Adrenal gland (tissue), 12 donors: ENCODE results near the gene KCNA5. TPM values are rescaled to one million over a fixed set of nuclear protein-coding genes. Genes with fewer than 3 reads are reported as not detected.

Experiments
- DNase-seq, 7 donors: peaks; one replicate each; pipeline ENCODE4 v3.0.0-alpha.2; 2019 to 2020
- H3K27ac ChIP-seq, 5 donors: fragments of 200-600 bp; sonication (generic) in 4 of 5; 1 replicate in 3 of 5; 2 replicates in 2 of 5; pipeline versions ENCODE4 v1.5.1 to v1.8.0; 2016 to 2020; ENCODE audit warnings: mild to moderate bottlenecking in 1 of 5
- H3K27me3 ChIP-seq: fragments of 200-600 bp; 2 replicates; pipeline ENCODE4 v1.8.0; 2021
- H3K36me3 ChIP-seq, 2 donors: fragments of 200-600 bp; replicated peaks in 1 of 2; 1 replicate in 1 of 2; 2 replicates in 1 of 2; pipeline versions ENCODE4 v1.5.1 to v1.8.0; 2018 to 2022
- H3K4me1 ChIP-seq, 2 donors: fragments of 200-600 bp; replicated peaks in 1 of 2; 1 replicate in 1 of 2; 2 replicates in 1 of 2; pipeline versions ENCODE4 v1.5.1 to v1.8.0; 2018 to 2021
- H3K4me3 ChIP-seq, 4 donors: fragments of 200-600 bp; sonication (generic) in 3 of 4; one replicate each; pipeline ENCODE4 v1.5.1; 2016 to 2018
- H3K9me3 ChIP-seq, 3 donors: fragments of 200-600 bp; sonication (generic) in 1 of 3; replicated peaks in 1 of 3; 1 replicate in 2 of 3; 2 replicates in 1 of 3; pipeline versions ENCODE4 v1.5.1 to v1.8.0; 2016 to 2021
- POLR2A ChIP-seq, 2 donors: fragments of 450-650 bp; IDR thresholded peaks; one replicate each; pipeline ENCODE4 v1.6.1; 2017; ENCODE audit warnings: antibody characterized with exemption in 2 of 2, mild to moderate bottlenecking in 2 of 2, moderate library complexity in 1 of 2
- WGBS, 4 donors: extraction: QIAGEN DNeasy Blood & Tissue Kit in 2 of 4; methylation state at CpG; one replicate each; pipeline versions ENCODE4 v1.1.5 to v1.1.7; 2013 to 2017; 5-methylcytosine and 5-hydroxymethylcytosine counted together
- intact Hi-C, 2 donors: fragments of 100-400 bp; cut with DNase I; formaldehyde crosslinking; loops; one replicate each; pipeline versions ENCODE4 v1.14.1 to v1.15.0; 2022 to 2023
- polyA plus RNA-seq, 3 donors: library from polyadenylated mRNA; stranded (reverse); fragments of 200-250 nt in 2 of 3; fragments of 350-450 nt in 1 of 3; fragmentation: Illumina TruSeq in 1 of 3; extraction: RNeasy Lipid Tissue Mini Kit (QIAGEN cat#74804) in 1 of 3; gene quantifications; one replicate each; pipeline ENCODE4 v1.2.3, GENCODE V29; 2013 to 2014
- total RNA-seq, 9 donors: library from RNA; depleted of rRNA in 4 of 9; stranded (reverse); fragments of >200 nt in 4 of 9; fragments of 120-200 nt in 1 of 9; fragmentation: NEBNext Ultra II Directional in 1 of 9; extraction: Animal tissue kit (Norgen Biotek cat#: 25700) in 1 of 9; gene quantifications; one replicate each; pipeline versions ENCODE4 v1.1.0 to v1.2.4, GENCODE V29; 2013 to 2023
- TF ChIP-seq, protein P1 (sequence below), 6 experiments: fragments of 450-650 bp in 4 of 6; fragments of 200-600 bp in 2 of 6; sonication (generic) in 1 of 6; IDR thresholded peaks; 1 replicate in 5 of 6; 2 replicates in 1 of 6; pipeline versions ENCODE4 v1.5.1 to v1.8.0; 2016 to 2021; ENCODE audit warnings: antibody characterized with exemption in 6 of 6, mild to moderate bottlenecking in 2 of 6, moderate library complexity in 1 of 6
- donor health status: healthy with polysubstance abuse.
- donor health status: Bipolar disorder and iron deficiency.
- donor health status: DM: yes; HTN: yes; CAD: no.
- donor health status: DM: no; HTN: no; CAD: no.
- donor health status: DM: no; HTN: no; CAD: no.
- donor health status: DM: yes; HTN: yes; CAD: no.

Gene KCNA5
- total and polyA plus RNA-seq, 12 donors = 0.07 to 0.98 (median 0.23) TPM; not detected in 4

DNA sequence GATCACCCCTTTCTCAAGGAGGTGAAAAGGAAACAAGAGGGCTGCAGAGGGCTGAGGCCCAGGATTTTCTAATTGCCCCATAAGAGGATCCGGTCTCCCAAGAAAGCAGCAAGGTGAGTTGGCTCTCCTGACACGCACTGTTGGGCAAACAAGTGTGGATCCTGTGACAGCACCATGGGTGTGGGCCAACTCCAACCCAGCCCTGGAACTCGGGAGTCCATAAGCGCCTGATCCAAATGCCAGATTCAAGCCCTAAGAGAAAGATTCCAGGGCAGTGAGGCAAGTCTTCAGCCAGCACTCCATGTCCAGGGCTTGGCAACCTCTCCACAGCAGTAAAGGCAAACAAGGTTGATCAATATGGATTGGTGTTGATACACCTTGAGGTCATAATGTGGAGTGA lies 33.1 kb downstream of the KCNA5 start:
- no peak overlapping the region for H3K4me3 ChIP-seq
- TF ChIP-seq POLR2A (IDR thresholded peaks at IDR 0.05) = no peak
- TF ChIP-seq, protein P1, sequence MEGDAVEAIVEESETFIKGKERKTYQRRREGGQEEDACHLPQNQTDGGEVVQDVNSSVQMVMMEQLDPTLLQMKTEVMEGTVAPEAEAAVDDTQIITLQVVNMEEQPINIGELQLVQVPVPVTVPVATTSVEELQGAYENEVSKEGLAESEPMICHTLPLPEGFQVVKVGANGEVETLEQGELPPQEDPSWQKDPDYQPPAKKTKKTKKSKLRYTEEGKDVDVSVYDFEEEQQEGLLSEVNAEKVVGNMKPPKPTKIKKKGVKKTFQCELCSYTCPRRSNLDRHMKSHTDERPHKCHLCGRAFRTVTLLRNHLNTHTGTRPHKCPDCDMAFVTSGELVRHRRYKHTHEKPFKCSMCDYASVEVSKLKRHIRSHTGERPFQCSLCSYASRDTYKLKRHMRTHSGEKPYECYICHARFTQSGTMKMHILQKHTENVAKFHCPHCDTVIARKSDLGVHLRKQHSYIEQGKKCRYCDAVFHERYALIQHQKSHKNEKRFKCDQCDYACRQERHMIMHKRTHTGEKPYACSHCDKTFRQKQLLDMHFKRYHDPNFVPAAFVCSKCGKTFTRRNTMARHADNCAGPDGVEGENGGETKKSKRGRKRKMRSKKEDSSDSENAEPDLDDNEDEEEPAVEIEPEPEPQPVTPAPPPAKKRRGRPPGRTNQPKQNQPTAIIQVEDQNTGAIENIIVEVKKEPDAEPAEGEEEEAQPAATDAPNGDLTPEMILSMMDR (IDR thresholded peaks at IDR 0.05) = no peak
- no peak overlapping the region for H3K27ac ChIP-seq
- H3K27me3 ChIP-seq = no peaks in the 10 kb centered on the region
- H3K9me3 ChIP-seq = no peaks in the 10 kb centered on the region
- no peaks in the 10 kb centered on the region for H3K4me1 ChIP-seq
- intact Hi-C loops = no loop called here
- WGBS, 4 donors = 70 to 91% (median 87%) methylated on average over 4 of the region's 4 CpGs
- no peak for DNase-seq
- no peaks in the 10 kb centered on the region for H3K36me3 ChIP-seq

DNA sequence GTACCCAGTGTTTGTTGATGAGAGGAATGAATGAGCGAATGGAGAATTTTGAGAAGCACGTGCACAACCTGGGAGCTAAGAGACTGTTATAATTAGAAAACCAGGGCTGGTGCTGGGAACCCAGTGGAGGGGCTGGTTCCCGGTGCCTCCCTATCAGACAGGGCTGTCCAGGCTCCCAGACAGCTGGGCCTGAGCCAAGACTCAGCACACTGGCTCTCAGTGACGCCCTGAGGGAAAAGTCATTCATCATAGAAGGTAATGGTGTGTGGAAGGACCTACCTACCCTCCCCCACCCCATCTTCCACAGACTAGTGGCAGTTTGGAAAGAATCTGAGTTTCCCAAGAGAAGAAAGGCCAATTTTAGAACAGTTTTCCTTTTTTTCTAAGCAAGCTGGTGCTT lies 34.7 kb downstream of the KCNA5 start:
- peak in 2 of 7 donors; percentile 18 to 72 for DNase-seq
- WGBS, 4 donors = 50 to 67% (median 54%) methylated on average over 4 of the region's 4 CpGs
- intact Hi-C loops = no loop called here
- Histone ChIP-seq H3K4me3 (no peak overlapping the region), H3K4me1 (no peaks in the 10 kb centered on the region), H3K27ac (no peak overlapping the region), H3K36me3 (no peaks in the 10 kb centered on the region), H3K27me3 (no peaks in the 10 kb centered on the region), H3K9me3 (no peaks in the 10 kb centered on the region)
- TF ChIP-seq, protein P1 (IDR thresholded peaks at IDR 0.05) = no peak

DNA sequence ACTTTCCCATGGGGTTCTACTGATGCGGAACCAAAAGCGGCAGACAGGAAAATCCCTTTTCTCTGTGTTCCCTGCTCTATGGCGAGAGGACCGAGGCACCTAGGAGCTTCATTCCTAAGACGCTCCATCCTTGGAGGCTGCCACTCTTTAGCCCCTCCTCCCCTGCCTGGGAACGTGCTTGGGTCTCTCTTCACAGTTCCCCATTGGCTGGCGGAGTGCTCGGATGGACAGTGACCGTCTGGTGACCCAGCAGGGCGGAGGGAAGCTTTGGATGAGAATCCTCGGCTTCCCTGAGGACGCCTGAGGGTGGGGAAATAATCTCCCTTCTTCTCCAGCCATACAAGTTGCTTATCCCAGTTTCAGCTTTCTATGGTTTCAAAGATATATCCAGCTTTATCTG lies 37.3 kb downstream of the KCNA5 start:
- DNase-seq = no peak
- H3K27me3 ChIP-seq = no peaks in the 10 kb centered on the region
- TF ChIP-seq, protein P1 (IDR thresholded peaks at IDR 0.05) = no peak
- TF ChIP-seq POLR2A (IDR thresholded peaks at IDR 0.05) = no peak
- WGBS, 4 donors = 57 to 68% (median 63%) methylated on average over 10 to 12 of the region's 12 CpGs
- H3K36me3 ChIP-seq = no peaks in the 10 kb centered on the region
- H3K4me3 ChIP-seq = no peak overlapping the region
- H3K9me3 ChIP-seq = no peaks in the 10 kb centered on the region
- H3K27ac ChIP-seq = no peak overlapping the region
- intact Hi-C loops = loop anchor here (5.0 to 10.0 kb wide), 3 partner anchors 56 to 229 kb away; no protein-coding TSS in a partner anchor
- no peaks in the 10 kb centered on the region for H3K4me1 ChIP-seq

DNA sequence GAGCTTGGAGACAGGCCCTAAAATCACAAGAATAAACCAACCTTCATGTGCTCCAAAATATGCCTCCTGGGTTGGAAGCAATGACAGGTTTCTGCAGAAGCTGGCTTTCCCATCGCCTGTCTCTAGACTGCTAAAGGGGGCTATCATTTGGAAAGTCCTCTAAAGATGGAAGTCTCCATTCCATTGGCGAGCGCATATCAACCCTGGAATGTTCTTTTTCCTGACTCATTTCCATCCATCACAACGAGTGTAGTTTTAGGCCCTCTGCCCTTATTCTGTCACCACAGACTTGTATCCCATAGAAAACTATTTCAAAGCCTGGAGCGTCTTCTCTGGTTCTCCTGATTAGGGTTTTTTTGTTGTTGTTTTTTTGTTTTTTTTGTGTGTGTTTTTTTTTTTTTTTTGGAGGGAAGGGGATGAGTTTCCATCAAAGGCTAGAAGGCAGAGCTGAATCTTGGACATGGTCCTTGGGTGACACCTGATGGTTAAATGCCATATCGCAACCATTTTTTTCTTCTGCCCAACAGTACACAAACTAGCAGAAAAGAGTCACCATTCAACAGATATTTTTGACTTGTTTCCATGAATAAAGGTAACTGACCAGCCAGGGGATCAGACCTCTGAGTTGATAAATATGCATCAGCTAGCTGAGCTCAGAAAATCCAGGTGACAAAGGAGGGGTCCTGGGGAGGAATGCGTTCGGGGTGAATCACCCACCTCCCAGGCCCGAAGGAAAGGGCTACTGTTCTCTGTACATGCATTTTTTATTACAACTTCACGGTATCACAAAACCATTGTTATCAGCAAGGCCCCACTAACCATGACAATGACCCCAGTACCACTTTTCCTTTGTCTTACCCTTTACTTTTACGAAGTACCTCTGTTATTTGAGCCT lies 40.5 kb downstream of the KCNA5 start:
- WGBS, 4 donors = 47 to 54% (median 51%) methylated on average over 11 of the region's 11 CpGs
- H3K36me3 ChIP-seq = no peaks in the 10 kb centered on the region
- TF ChIP-seq POLR2A (IDR thresholded peaks at IDR 0.05) = no peak
- TF ChIP-seq, protein P1 (IDR thresholded peaks at IDR 0.05) = peak; percentile 31 to 89 (median 64)
- no peak overlapping the region for H3K27ac ChIP-seq
- H3K4me3 ChIP-seq = no peak overlapping the region
- no peaks in the 10 kb centered on the region for H3K4me1 ChIP-seq
- peak in 5 of 7 donors; percentile 14 to 62 (median 39) for DNase-seq
- H3K9me3 ChIP-seq = no peaks in the 10 kb centered on the region
- intact Hi-C loops = loop anchor here (2.0 to 10.0 kb wide), 4 partner anchors 59 to 232 kb away; no protein-coding TSS in a partner anchor
- H3K27me3 ChIP-seq = no peaks in the 10 kb centered on the region
